Ovary (tissue), 3 donors: Measurements from ENCODE around the gene KCNJ10.

Experiments
- EP300 ChIP-seq: sonication (generic); formaldehyde crosslinking; IDR thresholded peaks from one replicate; pipeline ENCODE4 v1.6.1; 2017; ENCODE audit warnings: antibody characterized with exemption
- POLR2A ChIP-seq: fragments of 450-650 bp; IDR thresholded peaks from one replicate; pipeline ENCODE4 v1.6.1; 2017; ENCODE audit warnings: antibody characterized with exemption, mild to moderate bottlenecking, moderate library complexity
- TF ChIP-seq, protein P1 (sequence below), 3 donors: fragments of 450-650 bp in 2 of 3; fragments of 200-600 bp in 1 of 3; IDR thresholded peaks; one replicate each; pipeline versions ENCODE4 v1.5.1 to v1.8.0; 2016 to 2022; ENCODE audit warnings: antibody characterized with exemption in 3 of 3, mild to moderate bottlenecking in 1 of 3
- donor health status: DM: no; HTN: no; CAD: no.

DNA sequence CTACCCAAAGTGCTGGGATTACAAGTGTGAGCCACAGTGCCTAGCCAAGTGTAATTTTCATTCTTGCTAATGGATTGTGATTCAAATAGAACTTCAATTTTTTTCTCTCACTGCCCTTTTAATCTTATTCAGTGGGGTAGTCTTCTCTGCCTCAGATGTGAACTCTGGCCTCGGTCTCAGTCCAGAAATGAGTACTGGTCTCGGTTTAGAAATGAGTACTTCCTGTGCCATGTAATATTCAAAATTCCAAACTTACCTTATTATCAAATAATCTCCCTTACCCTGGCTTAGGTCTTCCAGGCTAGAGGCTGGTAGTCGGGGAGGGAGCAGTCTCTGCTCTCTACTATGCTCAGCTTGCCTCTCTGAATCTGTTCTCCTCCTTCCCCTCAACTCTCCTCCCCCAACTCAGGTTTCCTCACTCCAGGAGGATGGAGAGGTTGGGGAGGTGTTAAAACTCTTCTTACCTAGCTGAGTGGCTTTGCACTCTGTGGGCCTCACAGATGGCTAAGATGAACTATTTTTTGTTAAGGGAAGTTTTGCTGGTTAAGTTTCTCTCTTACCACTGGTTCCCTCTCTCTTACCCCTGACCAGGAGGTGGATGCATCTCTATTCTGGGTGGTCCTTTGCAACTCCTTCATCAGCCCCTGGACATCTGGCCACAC, 111.1 kb downstream of the KCNJ10 start:
- TF ChIP-seq, protein P1, sequence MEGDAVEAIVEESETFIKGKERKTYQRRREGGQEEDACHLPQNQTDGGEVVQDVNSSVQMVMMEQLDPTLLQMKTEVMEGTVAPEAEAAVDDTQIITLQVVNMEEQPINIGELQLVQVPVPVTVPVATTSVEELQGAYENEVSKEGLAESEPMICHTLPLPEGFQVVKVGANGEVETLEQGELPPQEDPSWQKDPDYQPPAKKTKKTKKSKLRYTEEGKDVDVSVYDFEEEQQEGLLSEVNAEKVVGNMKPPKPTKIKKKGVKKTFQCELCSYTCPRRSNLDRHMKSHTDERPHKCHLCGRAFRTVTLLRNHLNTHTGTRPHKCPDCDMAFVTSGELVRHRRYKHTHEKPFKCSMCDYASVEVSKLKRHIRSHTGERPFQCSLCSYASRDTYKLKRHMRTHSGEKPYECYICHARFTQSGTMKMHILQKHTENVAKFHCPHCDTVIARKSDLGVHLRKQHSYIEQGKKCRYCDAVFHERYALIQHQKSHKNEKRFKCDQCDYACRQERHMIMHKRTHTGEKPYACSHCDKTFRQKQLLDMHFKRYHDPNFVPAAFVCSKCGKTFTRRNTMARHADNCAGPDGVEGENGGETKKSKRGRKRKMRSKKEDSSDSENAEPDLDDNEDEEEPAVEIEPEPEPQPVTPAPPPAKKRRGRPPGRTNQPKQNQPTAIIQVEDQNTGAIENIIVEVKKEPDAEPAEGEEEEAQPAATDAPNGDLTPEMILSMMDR (IDR thresholded peaks at IDR 0.05): no peak
- TF ChIP-seq POLR2A: no peak
- TF ChIP-seq EP300: no peak
